Thyroid gland (tissue), 4 donors: ENCODE measurements around the gene PDE8A. TPM values are rescaled to one million over a fixed set of nuclear protein-coding genes. Genes with fewer than 3 reads are reported as not detected.

Source experiments
- DNase-seq, 2 donors: peaks; one replicate each; pipeline ENCODE4 v3.0.0-alpha.2; 2019
- H3K27ac ChIP-seq, 3 donors: fragments of 200-600 bp; sonication (generic); 1 replicate in 2 of 3; 2 replicates in 1 of 3; pipeline ENCODE4 v1.5.1; 2016 to 2019; ENCODE audit warnings: mild to moderate bottlenecking in 1 of 3, moderate library complexity in 1 of 3
- H3K27me3 ChIP-seq: fragments of 200-600 bp; sonication (generic); one replicate; pipeline ENCODE4 v1.5.1; 2019
- H3K36me3 ChIP-seq, 2 donors: fragments of 200-600 bp; sonication (generic); one replicate each; pipeline ENCODE4 v1.5.1; 2016 to 2019
- H3K4me1 ChIP-seq, 2 donors: fragments of 200-600 bp; sonication (generic); one replicate each; pipeline ENCODE4 v1.5.1; 2017 to 2019
- H3K4me3 ChIP-seq, 3 donors: fragments of 200-600 bp; sonication (generic); replicated peaks in 1 of 3; 1 replicate in 2 of 3; 2 replicates in 1 of 3; pipeline ENCODE4 v1.5.1; 2016; ENCODE audit warnings: mild to moderate bottlenecking in 1 of 3
- H3K9me3 ChIP-seq: fragments of 200-600 bp; sonication (generic); one replicate; pipeline ENCODE4 v1.5.1; 2017
- POLR2A ChIP-seq, 2 donors: fragments of 450-650 bp; IDR thresholded peaks; one replicate each; pipeline ENCODE4 v1.6.1; 2017; ENCODE audit warnings: antibody characterized with exemption in 2 of 2, mild to moderate bottlenecking in 2 of 2, moderate library complexity in 1 of 2
- WGBS, 2 donors: methylation state at CpG; one replicate each; pipeline ENCODE4 v1.1.5; 2017; 5-methylcytosine and 5-hydroxymethylcytosine counted together
- intact Hi-C: fragments of 100-400 bp; cut with DNase I; formaldehyde crosslinking; loops from one replicate; pipeline ENCODE4 v1.15.1; 2023
- total RNA-seq, 4 donors: library from RNA; depleted of rRNA; stranded (reverse); fragments of >200 nt; gene quantifications; one replicate each; pipeline ENCODE4 v1.2.3, GENCODE V29; 2016
- TF ChIP-seq, protein P1 (sequence below), 6 experiments: fragments of 200-600 bp in 3 of 6; fragments of 450-650 bp in 3 of 6; sonication (generic) in 3 of 6; IDR thresholded peaks; one replicate each; pipeline ENCODE4 v1.5.1; 2016 to 2019; ENCODE audit warnings: antibody characterized with exemption in 6 of 6, mild to moderate bottlenecking in 2 of 6, inconsistent platforms in 1 of 6, moderate library complexity in 1 of 6

PDE8A gene
- total RNA-seq, 4 donors from 2014 or later: 31.6 to 52.1 (median 35.2) TPM

DNA sequence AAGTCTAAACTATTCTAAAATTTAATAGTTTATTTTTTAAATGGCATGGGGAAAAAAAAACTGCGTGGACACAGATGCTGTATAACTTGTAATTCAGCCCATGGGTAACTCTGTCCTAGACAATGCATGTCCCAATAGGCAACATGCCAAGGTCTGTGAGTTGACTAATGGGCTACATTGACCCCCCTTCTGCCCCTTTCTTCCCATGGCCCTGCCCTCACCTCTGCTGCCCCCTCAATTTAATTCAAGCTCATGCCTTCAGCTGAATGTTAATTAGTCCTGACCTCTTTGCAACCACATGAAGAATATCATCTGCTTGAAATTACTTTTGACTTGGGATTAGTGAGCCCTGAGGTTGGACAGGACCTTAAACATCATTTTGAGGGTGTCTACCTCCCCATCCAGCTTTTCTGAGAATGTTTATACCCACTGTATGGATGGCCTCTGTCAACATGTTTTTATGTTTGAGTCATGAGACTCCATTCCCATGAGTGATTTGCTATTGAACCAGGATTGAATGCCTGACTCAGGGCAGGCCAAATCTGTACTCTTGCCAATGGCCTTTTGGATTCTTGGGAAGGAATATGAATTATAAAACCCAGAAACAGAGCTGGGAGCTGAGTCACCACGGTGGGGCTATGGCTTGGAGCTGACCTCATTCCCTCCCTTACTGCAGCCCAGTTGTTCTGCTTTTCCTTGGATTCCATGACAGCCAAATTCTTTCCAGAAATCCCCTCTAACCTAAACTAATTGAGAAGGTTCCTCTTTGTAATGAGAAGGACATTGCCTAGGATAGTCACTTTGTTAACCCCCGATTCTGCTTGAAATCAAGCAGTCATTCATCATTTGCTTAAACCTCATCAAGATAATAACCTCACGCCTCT, 33.5 kb upstream of the PDE8A start:
- Histone ChIP-seq H3K9me3 (no peaks in the 10 kb centered on the region), H3K27me3 (no peaks in the 10 kb centered on the region), H3K36me3 (no peaks in the 10 kb centered on the region), H3K4me3 (no peak overlapping the region), H3K27ac (peak overlapping the region in 2 of 3 donors; percentile 6 to 20), H3K4me1 (peaks cover 3 to 6% of the 10 kb centered on the region in 2 donors)
- 72 to 83% methylated on average over 4 of the region's 4 CpGs for WGBS, 2 donors
- TF ChIP-seq, protein P1, sequence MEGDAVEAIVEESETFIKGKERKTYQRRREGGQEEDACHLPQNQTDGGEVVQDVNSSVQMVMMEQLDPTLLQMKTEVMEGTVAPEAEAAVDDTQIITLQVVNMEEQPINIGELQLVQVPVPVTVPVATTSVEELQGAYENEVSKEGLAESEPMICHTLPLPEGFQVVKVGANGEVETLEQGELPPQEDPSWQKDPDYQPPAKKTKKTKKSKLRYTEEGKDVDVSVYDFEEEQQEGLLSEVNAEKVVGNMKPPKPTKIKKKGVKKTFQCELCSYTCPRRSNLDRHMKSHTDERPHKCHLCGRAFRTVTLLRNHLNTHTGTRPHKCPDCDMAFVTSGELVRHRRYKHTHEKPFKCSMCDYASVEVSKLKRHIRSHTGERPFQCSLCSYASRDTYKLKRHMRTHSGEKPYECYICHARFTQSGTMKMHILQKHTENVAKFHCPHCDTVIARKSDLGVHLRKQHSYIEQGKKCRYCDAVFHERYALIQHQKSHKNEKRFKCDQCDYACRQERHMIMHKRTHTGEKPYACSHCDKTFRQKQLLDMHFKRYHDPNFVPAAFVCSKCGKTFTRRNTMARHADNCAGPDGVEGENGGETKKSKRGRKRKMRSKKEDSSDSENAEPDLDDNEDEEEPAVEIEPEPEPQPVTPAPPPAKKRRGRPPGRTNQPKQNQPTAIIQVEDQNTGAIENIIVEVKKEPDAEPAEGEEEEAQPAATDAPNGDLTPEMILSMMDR (IDR thresholded peaks at IDR 0.05): no peak
- no peak for TF ChIP-seq POLR2A (IDR thresholded peaks at IDR 0.05)
- intact Hi-C loops: no loop called here
- DNase-seq: no peak

DNA sequence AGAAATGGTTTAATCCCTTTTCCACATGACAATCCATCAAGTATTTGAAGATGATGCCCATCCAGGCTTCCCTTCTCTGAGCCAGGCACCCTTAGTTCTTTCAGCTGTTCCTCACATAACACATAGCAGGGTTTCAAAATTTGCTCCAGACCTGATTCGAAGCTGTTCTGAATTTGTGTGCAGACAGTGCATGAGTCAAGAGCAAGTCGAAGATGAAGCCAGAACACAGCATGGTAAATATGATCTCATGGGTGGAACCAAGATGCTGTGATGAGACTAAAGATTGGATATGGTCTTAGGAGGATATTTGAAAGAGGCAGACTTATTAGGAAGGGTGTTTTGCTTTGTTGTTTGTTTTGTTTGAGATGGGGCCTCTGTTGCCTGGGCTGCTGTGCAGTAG, 32.6 kb upstream of the PDE8A start:
- no peaks in the 10 kb centered on the region for H3K36me3 ChIP-seq
- no peak for DNase-seq
- WGBS, 2 donors: 88% methylated on average over 2 of the region's 2 CpGs
- no peak overlapping the region for H3K27ac ChIP-seq
- peaks cover 3 to 6% of the 10 kb centered on the region in 2 donors for H3K4me1 ChIP-seq
- no peaks in the 10 kb centered on the region for H3K9me3 ChIP-seq
- intact Hi-C loops: no loop called here
- TF ChIP-seq POLR2A (IDR thresholded peaks at IDR 0.05): no peak
- TF ChIP-seq, protein P1 (IDR thresholded peaks at IDR 0.05): no peak
- no peaks in the 10 kb centered on the region for H3K27me3 ChIP-seq
- H3K4me3 ChIP-seq: no peak overlapping the region

DNA sequence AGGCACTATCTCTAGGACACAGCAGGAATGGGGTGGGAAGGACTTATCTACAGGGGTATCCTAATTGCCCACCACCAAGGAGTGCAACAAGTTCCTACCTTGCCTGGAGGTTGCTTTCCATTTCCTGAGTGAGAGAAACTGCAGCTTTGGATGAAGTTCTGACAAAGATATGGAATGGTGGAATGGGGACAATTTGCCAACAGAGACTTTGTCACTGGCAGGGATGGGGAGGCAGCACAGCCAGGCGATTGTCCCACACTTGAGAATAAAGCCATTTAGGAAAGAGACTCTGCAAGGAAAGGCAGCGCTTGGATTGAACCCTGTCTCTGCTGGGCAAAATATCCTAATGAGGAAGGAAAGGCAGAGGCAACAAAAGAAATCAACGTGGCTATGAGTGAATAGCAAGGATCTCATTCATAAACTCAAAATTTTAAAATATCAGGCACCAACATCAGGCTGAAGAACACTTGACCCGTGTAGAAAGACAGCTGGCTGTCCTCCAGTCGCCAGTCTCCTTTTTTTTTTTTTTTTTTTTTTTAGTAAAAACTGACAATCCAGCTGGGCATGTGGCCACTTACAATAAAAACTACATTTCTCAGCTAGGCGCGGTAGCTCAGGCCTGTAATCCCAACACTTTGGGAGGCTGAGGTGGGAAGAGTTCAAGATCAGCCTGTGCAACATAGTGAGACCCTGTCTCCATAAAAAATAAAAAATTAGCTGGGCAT, 31.6 kb upstream of the PDE8A start:
- Histone ChIP-seq H3K27me3 (no peaks in the 10 kb centered on the region), H3K4me1 (peaks cover 3 to 6% of the 10 kb centered on the region in 2 donors), H3K4me3 (no peak overlapping the region), H3K36me3 (no peaks in the 10 kb centered on the region), H3K9me3 (no peaks in the 10 kb centered on the region), H3K27ac (peak overlapping the region in 1 of 3 donors; percentile 30)
- intact Hi-C loops: loop anchor here (10.0 kb wide), 2 partner anchors 225 to 345 kb away; no protein-coding TSS in a partner anchor
- DNase-seq: peak; percentile 37 to 55
- TF ChIP-seq, protein P1 (IDR thresholded peaks at IDR 0.05): no peak
- TF ChIP-seq POLR2A (IDR thresholded peaks at IDR 0.05): no peak
- WGBS, 2 donors: 29 to 31% methylated on average over 7 of the region's 7 CpGs

DNA sequence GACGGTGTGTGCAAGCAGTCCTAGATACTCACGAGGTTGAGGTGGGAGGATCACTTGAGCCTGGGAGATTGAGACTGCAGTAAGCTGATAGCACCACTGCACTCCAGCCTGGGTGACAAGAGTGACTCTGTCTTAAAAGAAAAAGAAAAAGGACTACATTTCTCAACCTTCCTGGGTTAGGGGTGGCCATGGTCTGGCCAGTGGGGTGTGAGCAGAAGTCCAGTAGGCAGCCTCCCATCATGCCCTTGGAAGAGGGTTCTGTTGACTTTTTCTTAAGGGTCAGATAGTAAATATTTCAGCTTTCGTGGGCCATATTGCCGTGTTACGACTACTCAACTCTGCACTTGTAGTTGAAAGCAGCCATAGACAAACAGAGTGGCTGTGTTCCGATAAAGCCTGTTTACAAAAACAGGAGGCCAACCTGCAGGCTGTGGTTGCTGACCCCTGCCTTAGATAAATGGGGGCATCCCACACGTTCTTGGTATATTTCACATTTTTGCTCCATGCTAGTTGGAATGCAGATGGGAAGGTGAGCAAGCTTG, 31.0 kb upstream of the PDE8A start:
- H3K4me1 ChIP-seq: peaks cover 3 to 6% of the 10 kb centered on the region in 2 donors
- H3K27me3 ChIP-seq: no peaks in the 10 kb centered on the region
- no peaks in the 10 kb centered on the region for H3K9me3 ChIP-seq
- DNase-seq: no peak
- intact Hi-C loops: loop anchor here (10.0 kb wide), 2 partner anchors 224 to 344 kb away; no protein-coding TSS in a partner anchor
- H3K36me3 ChIP-seq: no peaks in the 10 kb centered on the region
- H3K27ac ChIP-seq: peak overlapping the region in 1 of 3 donors; percentile 30
- WGBS, 2 donors: 73 to 76% methylated on average over 7 of the region's 7 CpGs
- TF ChIP-seq POLR2A (IDR thresholded peaks at IDR 0.05): no peak
- TF ChIP-seq, protein P1 (IDR thresholded peaks at IDR 0.05): no peak
- H3K4me3 ChIP-seq: no peak overlapping the region
